ENCODE results near the gene XRCC1.
A peak's percentile ranks its signal among the peaks of the same experiment; 100 is the strongest.

Gene XRCC1

GRCh38 chr19:43575156-43575950 lies at the start of gene XRCC1, which contains the start of gene PINLYP:
Gene XRCC1 (minus strand): TSS chr19:43575527. CDS start chr19:43575458, 69 bp downstream.
Gene PINLYP (plus strand): TSS chr19:43575801. CDS start chr19:43577192, 1,391 bp downstream.
- ChIA-PET CTCF (interaction anchor here (1.6 to 10.4 kb wide), 3 partner anchors 10 to 19 kb away, joined by 6 to 97 read pairs (median 11); no protein-coding TSS in a partner anchor), POLR2A (interaction anchor here (0.6 to 0.8 kb wide), 2 partner anchors 19 to 98 kb away, joined by 3 to 6 read pairs; no protein-coding TSS in a partner anchor)
- peak; percentile 98 for DNase-seq (ENCODE audit: extremely low spot score)
- TF ChIP-seq CTCF (IDR thresholded peaks at IDR 0.05; ENCODE audit: control extremely low read depth, extremely low read depth, low read depth, missing control alignments) = no peak

- peak; percentile 68 for TF ChIP-seq CTCF (IDR thresholded peaks at IDR 0.05; ENCODE audit: control extremely low read depth, extremely low read depth, low read depth, missing control alignments)
- peak; percentile 87 for DNase-seq (ENCODE audit: extremely low spot score)
- CTCF ChIA-PET = interaction anchor here (1.0 to 2.0 kb wide), 3 partner anchors 44 to 69 kb away, joined by 3 to 8 read pairs (median 4); no protein-coding TSS in a partner anchor
- POLR2A ChIA-PET = no interaction called here
These were observed 49.6 kb upstream of the XRCC1 start for GRCh38 chr19:43624933-43625332.

- ChIA-PET POLR2A (no interaction called here), CTCF (interaction anchor here (1.0 to 1.4 kb wide), 2 partner anchors 44 to 121 kb away, joined by 3 read pairs; no protein-coding TSS in a partner anchor)
- DNase-seq (ENCODE audit: extremely low spot score) = no peak
- TF ChIP-seq CTCF (IDR thresholded peaks at IDR 0.05; ENCODE audit: control extremely low read depth, extremely low read depth, low read depth, missing control alignments) = no peak
These were observed 48.8 kb upstream of the XRCC1 start for GRCh38 chr19:43623889-43624670.

GRCh38 chr19:43622956-43623355 lies 47.6 kb upstream of the XRCC1 start:
- CTCF ChIA-PET = no interaction called here
- POLR2A ChIA-PET = no interaction called here
- DNase-seq (ENCODE audit: extremely low spot score) = no peak
- TF ChIP-seq CTCF (IDR thresholded peaks at IDR 0.05; ENCODE audit: control extremely low read depth, extremely low read depth, low read depth, missing control alignments) = no peak

GRCh38 chr19:43622070-43622469 lies 46.7 kb upstream of the XRCC1 start:
- CTCF ChIA-PET = interaction anchor here (0.9 kb wide), 1 partner anchor 15 kb away, joined by 3 read pairs; no protein-coding TSS in a partner anchor
- POLR2A ChIA-PET = no interaction called here

More at GRCh38 chr19:43622070-43622469, 46.7 kb upstream of the XRCC1 start:
- no peak for TF ChIP-seq CTCF (IDR thresholded peaks at IDR 0.05; ENCODE audit: control extremely low read depth, extremely low read depth, low read depth, missing control alignments)
- DNase-seq (ENCODE audit: extremely low spot score) = no peak
